Kasumi-1 (cell line): ENCODE results near the gene PI4KB.
"Not testable (repeated sequence)": the region's sequence is repeated elsewhere in the genome, so short reads cannot be mapped to it uniquely, and the experiment has no call there.

Experiments
- DNase-seq, 2 experiments: peaks; one replicate each; lab custom pipeline; 2025; lab: John Stamatoyannopoulos, UW

Gene PI4KB

DNA sequence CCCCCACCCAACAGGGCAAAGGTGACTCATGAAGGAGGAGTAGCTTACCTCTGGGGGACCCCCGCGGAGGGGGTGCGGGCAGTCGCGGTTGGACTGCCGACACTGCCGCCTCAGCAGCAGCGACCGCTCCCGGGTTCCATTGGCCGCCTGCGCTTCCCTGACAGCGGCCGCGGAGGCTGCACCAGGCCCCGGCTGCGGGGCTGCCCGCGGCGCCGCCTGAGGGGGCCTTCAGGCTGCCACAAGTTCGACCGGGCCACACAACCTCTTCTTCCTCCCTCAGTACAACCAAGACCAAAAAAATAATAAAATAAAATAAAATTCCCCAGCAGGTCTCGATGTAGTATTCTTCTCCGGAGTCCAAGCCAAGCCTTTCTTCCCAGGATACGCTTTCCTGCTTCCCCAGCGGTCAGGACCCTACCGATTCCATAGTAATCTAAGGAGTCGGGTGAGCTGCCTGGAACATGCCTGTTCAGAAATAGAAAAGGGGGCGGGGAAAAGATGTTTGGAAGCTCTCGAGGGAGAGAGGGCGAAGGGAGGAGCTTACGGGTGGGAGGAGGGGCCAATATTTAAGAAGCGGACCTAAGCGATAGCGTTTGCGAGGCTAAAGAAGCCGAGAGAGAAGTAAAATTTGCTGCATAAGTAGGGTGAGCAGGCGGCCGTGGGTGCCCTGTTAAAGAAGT lies at the start of gene PI4KB:
Gene PI4KB (minus strand): TSS at position 194 of the 680 bp plus-strand sequence. CDS start 10,935 bp downstream, outside the sequence.
- DNase-seq, result peak; percentile 99

DNA sequence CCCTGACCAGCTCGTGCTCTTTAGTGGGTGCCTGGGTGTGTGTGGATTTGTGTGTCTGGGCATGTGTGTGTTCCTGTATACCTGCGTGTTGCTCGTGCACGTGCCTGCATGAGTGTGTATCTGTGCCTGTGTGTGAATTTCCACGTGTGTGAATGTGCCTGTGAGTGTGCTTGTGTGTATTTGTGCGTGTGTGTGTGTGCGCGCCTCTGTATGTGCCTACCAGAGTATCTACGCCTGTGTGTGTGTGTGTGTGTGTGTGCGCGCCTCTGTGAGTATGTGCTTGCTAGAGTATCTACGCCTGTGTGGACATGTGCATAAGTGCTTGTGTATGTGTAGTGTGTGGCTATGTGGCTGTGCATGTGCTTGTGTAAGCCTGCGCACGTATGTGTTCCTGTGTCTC lies 46.0 kb upstream of the PI4KB start:
- DNase-seq, result no peak

DNA sequence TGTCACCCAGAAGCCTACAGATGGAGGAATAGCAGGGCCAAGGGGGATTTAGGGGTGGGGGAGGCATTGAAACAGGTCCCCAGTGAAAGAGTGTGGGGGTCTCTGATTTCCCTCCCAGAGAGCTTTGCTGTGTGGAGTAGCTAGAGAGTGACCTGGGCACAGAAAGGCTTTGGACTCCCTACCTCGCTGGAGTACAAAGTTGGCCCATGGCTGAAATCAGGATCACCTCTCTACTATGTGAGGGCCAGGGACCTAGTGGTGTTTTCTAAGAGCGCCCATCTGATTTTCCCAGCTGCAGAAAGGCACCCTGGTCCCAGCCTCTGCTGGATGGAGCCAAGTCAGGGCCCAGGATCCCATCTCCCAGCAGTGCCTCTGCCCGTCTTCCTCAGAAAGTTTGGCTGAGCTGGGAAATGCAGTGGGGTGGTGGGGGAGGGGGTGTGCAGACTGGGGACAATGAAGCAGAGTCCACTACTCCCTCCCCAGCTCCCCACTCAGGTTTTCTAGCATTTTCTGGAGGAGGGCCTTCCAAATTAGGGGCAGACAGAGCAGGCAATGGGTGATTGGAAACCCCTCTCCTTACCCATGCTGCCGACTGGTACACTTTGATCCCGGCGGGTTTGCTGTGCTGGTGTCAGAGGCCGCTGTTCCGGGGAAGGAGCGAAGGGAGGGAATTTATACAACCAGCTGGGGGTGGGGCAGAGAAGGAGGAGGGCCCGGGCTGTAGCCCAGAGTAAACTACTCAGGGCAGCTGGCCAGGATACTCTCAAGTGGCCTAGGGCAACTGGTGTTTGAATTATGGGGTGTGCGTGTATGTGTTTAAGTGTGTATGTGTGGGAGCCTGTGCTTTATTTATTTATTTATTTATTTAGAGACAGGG lies 45.1 kb upstream of the PI4KB start, which contains the start of gene SELENBP1:
Gene SELENBP1 (minus strand): TSS at position 648 of the 877 bp plus-strand sequence. CDS start 64 bp downstream, at position 584.
- DNase-seq, result no peak

DNA sequence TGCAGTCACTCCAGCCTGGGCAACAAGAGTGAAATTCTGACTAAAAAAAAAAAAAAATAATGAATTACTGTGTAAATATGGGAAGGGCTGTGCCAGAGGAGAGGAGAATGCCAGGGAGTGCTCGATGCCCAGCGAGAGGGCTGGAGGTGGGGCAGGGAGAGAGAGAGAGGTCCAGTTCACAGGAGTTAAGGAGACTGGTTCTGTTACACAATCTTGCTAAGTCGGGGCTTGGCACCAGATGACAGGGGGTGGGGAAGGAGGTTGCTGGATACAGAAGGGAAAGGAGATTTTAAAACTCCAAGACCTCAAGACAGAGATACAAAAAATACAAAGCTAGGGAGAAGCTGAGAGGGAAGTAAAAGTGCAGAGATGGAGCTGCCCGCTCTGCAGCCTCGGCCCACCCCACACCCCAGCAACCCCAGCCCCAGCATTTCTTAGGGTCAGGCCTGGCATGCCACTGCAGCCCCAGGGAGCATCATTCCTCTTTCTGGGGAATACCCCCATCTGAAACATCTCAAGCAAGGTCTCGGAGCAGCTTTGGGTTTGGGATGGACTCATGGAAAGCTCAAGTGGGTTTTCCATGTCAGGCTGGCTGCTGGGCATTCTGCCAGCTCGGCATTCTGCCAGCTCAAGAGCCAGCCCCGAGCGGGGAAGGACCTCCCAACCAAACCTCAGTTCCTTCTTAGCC lies 44.3 kb upstream of the PI4KB start:
- no peak for DNase-seq

DNA sequence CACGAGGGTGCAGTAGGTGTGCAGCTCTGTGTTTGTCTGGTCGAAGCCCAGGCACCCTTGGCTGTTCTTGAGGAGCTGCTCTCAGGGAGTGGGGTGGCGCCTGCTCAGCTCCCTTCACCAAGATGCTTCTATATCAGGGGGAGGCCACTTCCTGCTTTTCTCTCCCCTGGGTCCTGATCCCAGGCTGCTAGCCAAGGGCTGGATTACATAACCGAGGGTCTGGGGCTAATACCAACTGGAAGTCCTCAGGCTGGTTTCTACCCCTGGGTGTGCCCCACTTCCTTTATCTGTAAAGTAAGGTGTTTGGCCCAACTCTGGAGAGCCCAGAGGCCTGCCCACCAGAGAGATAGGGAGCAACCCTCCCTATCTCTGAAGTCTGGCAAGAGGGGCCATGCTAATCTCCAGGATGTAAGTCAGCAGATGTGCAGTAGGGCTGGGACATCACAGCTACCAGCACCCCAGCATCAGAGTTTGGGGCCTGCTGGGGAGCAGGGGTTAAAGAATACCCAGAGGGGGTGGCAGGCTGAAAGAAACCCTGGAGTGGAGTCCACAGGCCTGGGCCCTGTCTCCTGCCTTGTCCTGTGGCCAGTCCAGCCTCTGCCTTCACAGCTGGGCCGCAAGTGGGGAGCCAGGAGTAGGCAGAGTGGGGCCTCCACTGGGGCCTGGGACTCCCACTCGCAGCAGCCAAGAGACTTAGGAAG lies 43.1 kb upstream of the PI4KB start:
- peak; percentile 79 to 80 for DNase-seq

DNA sequence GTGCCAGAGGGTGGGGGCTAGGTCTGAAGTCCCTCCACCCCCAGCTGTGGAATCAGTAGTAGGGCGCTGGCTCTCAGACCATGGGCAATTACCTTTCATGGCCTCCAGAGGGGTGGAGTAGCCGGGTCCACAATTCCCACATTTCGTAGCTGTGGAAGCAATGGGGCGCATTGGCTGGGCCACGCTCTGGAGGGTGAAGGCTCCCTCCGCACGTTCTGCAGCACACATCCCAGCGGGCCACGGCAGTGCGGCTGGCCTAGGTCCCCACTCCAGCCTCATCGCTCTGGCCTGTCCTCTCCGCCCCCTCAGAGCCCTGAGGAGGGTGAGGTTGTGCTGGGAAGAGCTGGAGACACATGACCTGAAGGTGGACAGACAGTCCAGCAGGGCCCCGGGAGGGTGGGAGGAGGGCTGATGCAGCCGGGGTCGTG lies 42.4 kb upstream of the PI4KB start:
- no peak for DNase-seq

DNA sequence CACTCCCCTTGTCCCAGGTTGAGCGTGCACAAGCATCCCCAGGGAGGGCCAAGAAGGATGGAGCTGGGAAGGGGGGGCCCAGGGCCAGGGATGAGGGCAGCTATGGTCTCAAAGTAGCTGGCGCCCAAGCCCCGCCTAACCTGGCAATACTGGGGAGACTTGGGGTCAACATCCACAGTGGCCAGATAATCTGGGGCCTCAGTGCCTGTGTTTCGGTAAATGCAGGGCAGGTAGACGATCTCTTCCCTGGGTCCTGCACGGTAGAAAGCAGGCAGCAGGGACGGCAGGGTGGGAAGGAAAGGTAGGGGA lies 42.0 kb upstream of the PI4KB start:
- DNase-seq, result no peak

DNA sequence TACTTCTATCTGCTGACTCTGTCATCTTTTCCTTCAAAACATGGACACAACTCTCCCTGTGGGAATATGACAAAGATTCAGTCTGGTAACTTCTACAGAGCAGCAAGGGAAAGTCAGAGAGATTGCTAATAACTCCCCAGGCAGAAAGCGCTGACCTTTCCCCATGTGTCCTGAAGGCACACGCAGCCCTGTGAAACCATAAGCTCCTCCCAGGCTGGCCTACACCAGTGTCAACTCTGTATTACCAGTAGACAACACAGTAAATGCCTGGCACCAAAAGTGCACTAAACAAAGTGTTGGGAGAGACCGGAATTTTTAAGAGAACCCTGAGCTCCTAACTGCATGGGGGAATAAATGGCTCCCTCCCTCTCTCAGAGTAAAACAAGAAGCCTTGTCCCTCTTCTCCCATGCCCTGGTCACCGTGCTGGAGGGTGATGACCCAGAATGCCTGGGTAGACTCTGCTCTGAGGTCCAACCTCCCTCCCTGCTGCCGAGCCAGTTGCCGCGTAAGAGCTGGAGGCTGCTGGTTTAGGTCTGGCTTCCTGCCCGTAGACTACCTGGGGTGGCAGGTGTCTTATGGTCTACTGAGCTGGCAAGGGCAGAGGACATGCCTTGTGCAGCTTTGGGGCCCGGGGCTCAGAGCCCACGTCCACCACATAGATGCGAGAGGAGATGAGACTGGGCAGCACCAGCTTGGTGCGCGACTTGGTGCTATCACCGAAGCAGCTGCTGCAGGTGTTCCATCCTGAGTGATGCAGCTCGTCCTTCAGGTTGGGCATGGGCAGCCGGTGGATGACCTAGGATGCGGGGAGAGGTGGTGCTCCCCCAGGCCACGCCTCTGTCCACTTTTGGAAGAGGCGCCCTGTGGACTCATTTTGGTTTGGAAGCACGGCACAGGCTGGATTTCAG lies 41.4 kb upstream of the PI4KB start:
- no peak for DNase-seq

DNA sequence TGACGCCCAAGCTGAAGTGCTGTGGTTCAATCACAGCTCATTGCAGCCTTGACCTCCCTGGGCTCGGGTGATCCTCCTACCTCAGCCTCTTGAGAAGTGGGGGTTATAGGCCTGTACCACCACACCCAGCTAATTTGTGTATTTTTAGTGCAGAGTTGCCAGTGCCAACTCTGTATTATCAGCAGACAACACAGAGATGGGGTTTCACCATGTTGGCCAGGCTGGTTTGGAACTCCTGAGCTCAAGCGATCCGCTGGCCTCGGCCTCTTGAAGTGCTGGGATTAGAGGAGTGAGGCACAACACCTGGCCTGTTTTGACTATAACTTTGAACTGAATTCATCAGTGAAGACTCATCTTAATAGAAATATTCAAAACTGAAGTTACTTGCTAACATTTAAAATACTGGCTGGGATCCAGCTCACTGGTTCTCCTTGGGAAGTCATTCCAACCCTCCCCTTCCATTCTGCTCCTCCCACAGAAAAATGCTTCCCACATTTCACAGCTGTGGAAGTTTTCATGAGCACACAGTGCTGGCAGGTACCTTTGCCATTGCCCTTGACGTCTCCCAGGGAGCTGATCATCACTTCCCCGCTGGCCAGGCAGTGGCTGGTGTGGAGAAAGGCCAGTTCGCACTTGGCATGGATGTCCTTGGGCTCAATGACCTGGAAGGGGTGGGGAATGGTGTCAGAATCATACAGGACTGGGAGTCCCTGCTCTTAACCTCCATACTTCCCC lies 40.6 kb upstream of the PI4KB start:
- DNase-seq, result no peak

DNA sequence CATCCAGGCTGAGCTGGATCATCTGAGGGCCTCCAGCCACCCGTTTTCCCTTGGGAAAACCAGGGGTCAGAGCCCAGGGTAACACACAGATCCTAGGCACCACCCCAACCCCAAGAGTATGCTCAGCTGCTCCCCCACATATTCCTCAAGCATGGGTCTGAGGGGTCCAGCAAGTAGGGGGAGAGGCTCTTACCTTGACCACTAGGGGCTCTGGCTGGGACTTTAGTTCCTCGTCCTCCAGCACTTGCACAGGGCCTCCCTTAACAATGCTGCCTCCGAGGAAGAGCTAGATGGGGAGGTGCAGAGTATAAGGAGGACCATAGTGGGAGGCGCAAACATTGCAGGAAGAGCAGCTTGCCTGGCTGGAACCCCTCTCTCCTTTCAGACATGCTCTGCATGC lies 37.8 kb upstream of the PI4KB start:
- DNase-seq, result no peak

DNA sequence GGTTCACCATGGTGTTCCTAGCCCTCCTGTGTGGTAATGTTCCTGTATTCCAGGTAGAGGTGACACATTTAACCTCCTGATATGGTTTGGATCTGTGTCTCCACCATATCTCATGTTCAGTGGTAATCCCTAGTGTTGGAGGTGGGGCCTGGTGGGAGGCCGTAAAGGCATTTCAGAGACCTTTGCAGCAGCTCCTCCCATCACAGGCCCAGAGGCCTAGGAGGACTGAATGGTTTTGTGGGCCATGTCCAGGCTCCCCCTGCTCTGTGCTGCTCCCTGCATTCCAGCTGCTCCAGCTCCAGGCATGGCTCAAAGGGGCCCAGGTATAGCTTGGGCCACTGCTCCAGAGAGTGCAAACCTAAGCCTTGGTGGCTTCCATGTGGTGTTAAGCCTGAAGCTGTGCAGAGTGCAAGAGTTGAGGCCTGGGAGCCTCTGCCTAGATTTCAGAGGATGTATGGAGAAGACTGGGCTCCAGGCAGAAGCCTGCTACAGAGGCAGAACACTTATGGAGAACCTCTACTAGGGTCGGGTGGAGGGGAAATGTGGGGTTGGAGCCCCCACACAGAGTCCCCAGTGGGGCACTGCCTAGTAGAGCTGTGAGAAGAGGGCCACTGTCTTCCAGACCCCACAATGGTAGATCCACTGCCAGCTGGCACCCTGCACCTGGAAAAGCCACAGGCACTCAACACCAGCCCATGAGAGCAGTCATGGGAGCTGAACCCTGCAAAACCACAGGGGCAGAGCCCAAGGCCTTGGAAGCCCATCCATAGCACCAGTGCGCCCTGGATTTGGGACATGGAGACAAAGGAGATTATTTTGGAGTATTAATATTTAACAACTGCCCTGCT lies 35.3 kb upstream of the PI4KB start:
- no peak for DNase-seq

DNA sequence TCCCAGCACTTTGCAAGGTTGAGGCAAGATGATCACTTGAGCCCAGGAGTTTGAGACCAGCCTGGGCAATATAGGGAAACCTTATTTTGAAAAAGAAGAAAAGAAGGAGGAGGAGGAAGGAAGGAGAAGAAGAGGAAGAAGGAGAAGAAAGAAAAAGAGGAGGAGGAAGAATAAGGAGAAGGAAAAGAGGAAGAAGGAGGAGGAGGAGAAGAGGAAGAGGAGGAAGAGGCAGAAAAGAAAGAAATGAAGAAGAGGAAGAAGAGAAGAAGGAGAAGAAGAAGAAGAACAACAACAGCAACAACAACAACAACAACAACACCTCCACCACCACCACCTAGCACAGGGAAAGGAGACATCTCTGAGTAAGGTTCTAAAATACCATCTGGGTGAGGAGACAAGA lies 34.7 kb upstream of the PI4KB start:
- no peak for DNase-seq

DNA sequence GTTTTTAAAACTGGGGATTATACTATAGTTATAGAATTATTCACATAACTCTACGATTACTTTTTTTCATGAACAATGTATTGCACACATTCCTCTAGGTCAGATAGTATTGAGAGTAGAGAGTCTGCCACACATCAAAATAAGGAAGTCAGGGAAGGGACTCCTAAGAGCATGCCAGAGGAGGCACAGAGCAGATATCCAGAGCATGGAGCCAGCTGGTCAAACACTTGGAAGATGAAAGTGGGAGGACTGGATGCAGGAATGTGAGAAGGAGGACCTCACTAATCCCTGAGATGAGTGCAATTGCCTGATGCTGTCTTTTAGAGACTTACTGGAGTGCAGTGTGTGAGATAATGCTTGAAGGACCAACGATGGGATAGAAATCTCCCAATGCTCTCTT lies 29.5 kb upstream of the PI4KB start:
- DNase-seq, result peak in 1 of 2 experiments; percentile 18

DNA sequence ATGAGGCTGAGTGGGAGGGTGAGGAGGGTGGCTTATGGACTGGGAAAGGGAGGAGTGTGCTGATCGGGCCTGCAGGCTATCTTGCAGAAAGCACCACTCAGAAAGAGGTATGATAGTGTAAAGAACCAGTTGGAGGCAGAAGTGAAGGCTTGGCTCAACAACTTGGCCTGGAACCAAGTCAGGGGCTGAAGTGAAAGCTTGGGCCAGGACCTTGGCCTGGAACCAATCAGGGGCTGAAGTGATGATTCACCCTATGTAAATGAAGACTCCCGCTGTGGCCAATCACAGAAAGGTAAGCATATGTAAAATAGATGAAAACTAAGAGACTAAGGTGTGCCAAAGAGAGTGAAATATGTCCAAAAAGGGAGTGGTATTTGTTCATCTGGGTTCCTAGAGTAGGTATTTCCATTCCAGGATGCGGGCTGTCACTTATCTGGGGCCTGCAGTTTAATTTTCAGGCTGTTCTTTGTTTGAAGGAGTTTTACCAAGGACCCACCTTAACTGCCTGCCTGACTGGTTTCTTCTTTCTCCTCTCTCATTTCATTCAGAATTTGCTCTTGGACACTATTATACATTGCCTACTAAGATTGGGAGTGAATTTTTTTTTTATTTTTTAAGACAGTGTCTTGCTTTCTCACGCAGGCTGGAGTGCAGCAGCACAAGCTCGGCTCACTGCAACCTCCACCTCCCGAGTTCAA lies 25.0 kb upstream of the PI4KB start:
- no peak for DNase-seq

DNA sequence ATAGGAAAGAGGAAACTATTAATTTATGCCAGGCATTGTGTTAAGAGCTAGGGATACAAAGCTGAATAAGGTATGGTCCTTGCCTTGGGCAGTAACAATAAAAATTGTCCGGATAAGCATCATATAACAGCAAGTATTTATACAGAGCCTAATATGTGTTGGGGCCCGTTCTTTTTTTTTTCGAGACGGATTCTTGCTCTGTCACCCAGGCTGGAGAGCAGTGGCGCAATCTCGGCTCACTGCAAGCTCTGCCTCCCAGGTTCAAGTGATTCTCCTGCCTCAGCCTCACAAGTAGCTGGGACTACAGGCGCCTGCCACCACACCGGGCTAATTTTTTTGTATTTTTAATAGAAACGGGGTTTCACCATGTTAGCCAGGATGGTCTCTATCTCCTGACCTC lies 23.1 kb upstream of the PI4KB start:
- not testable (repeated sequence) for DNase-seq

DNA sequence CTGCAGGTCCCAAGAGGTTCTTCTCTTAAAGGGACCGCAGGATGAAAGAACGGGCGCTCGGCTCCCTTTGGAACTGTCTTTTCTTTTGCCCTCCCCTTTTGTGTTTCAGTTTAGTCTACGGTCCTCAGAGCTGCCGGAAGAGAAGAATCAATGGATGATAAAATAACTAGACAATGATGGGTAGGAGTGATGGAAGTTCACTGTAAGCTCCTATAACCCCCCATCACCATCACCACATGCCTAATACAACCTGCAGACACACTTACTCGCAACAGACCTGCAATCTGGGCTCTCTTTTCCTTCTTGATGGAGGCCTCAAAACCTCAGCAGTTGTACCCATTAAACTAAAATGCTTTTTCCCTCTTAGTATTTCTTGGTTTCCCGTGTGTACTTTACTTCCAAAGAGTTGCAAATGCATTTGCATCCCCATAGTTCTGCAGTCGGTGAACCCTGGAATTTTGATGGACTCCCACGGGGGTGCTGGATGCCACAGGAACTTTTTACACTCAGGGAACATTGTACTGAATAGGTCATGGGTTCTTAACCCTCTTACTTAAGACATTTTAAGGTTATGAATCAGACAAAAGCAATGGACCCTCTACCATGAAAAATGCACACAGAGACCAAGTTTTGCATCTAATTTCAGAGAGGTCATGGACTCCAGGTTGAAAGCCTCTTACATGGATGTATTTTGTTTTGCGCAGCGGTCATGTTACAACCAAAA lies 20.5 kb upstream of the PI4KB start:
- DNase-seq, result no peak

DNA sequence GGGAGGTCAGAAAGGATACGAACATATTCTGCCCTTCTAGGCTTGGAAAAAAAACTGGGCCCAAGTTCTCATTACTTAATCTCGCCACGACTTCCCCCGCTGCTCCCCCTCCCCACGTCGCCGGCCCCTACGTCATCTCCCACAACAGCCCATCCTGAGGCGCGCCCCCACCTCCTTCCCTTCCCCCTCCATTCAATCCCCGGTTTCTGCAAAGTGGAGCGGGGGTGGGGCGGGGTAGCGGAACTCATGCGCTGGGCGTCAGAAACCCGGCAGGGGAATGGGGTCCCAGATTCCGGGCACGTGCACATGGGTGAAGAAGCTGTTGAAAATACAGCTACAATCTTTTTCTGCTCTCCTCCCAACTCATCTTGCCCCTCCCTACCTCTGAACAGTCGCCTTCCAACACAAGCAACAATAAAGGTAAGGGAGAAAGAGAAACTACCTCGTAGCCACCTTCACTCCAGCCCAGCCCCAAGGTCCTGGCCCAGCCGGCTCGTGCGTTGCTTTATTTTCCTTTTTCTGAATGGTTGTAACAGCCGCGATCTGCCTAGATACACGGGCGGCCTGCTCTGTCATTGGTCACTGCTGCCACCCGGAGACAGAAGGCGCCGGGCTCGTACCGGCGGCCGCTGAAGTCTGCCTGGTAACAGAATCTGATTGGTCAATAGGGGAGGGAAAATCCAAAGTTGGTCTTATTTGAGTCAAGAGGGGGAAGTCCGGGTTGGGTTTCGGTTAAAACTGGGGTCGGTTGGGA lies 19.7 kb upstream of the PI4KB start, which contains the start of gene RFX5:
Gene RFX5 (minus strand): TSS at position 484 of the 754 bp plus-strand sequence. CDS start 932 bp downstream, outside the sequence.
- DNase-seq, result peak; percentile 99
